Trophoblast cell (in vitro differentiated cells and primary cell): ENCODE data around the gene RGS10.
"Not testable (repeated sequence)": the region's sequence is repeated elsewhere in the genome, so short reads cannot be mapped to it uniquely, and the experiment has no call there.

ENCODE experiments used
- DNase-seq, 2 donors: peaks; one replicate each; pipeline ENCODE4 v3.0.0-alpha.2; 2016
- H2AFZ ChIP-seq: 2 replicates; pipeline ENCODE4 v1.6.1; 2013; ENCODE audit warnings: low read length, moderate library complexity, mild to moderate bottlenecking; ENCODE audit not compliant: insufficient read depth, poor library complexity
- H2AK5ac ChIP-seq: 2 replicates; pipeline ENCODE4 v1.6.1; 2013; ENCODE audit warnings: mild to moderate bottlenecking, low read length
- H2BK120ac ChIP-seq: 2 replicates; pipeline ENCODE4 v1.6.1; 2013; ENCODE audit warnings: low read length, mild to moderate bottlenecking, moderate library complexity; ENCODE audit not compliant: insufficient read depth, poor library complexity
- H2BK12ac ChIP-seq: 2 replicates; pipeline ENCODE4 v1.6.1; 2013; ENCODE audit warnings: mild to moderate bottlenecking, low read length, moderate library complexity
- H2BK5ac ChIP-seq: 2 replicates; pipeline ENCODE4 v1.6.1; 2013; ENCODE audit warnings: low read length, low read depth, moderate library complexity, mild to moderate bottlenecking; ENCODE audit not compliant: poor library complexity
- H3K14ac ChIP-seq: 2 replicates; pipeline ENCODE4 v1.6.1; 2013; ENCODE audit warnings: mild to moderate bottlenecking, low read length
- H3K18ac ChIP-seq: 2 replicates; pipeline ENCODE4 v1.6.1; 2013; ENCODE audit warnings: mild to moderate bottlenecking, low read length
- H3K23ac ChIP-seq: 2 replicates; pipeline ENCODE4 v1.6.1; 2013; ENCODE audit warnings: low read length
- H3K27ac ChIP-seq: 2 replicates; pipeline ENCODE4 v1.5.1; 2013; ENCODE audit warnings: low read depth, mild to moderate bottlenecking, inconsistent platforms, low read length, moderate library complexity
- H3K27me3 ChIP-seq: 2 replicates; pipeline ENCODE4 v1.6.1; 2013; ENCODE audit warnings: inconsistent platforms, mild to moderate bottlenecking, low read length, moderate library complexity; ENCODE audit not compliant: insufficient read depth
- H3K36me3 ChIP-seq, 2 experiments: 1 replicate in 1 of 2; 2 replicates in 1 of 2; pipeline ENCODE4 v1.6.1; 2013; ENCODE audit warnings: low read length in 2 of 2, mild to moderate bottlenecking in 2 of 2, moderate library complexity in 1 of 2; ENCODE audit not compliant: insufficient read depth in 2 of 2, control insufficient read depth in 1 of 2
- H3K4ac ChIP-seq: 2 replicates; pipeline ENCODE4 v1.6.1; 2013; ENCODE audit warnings: low read depth, mild to moderate bottlenecking, low read length, moderate library complexity
- H3K4me1 ChIP-seq, 2 experiments: 1 replicate in 1 of 2; 2 replicates in 1 of 2; pipeline ENCODE4 v1.6.1; 2013; ENCODE audit warnings: low read length in 2 of 2, mild to moderate bottlenecking in 2 of 2, moderate library complexity in 1 of 2; ENCODE audit not compliant: insufficient read depth in 2 of 2, control insufficient read depth in 1 of 2
- H3K4me2 ChIP-seq: 2 replicates; pipeline ENCODE4 v1.6.1; 2013; ENCODE audit warnings: inconsistent platforms, mild to moderate bottlenecking, low read length, moderate library complexity
- H3K4me3 ChIP-seq: 2 replicates; pipeline ENCODE4 v1.5.1; 2013; ENCODE audit warnings: mild to moderate bottlenecking, low read depth, low read length, inconsistent platforms
- H3K79me1 ChIP-seq: one replicate; pipeline ENCODE4 v1.6.1; 2013; ENCODE audit warnings: low read length
- H3K79me2 ChIP-seq: 2 replicates; pipeline ENCODE4 v1.6.1; 2013; ENCODE audit warnings: low read length, mild to moderate bottlenecking; ENCODE audit not compliant: control insufficient read depth, insufficient read depth, poor library complexity
- H3K9ac ChIP-seq: 2 replicates; pipeline ENCODE4 v1.6.1; 2013; ENCODE audit warnings: mild to moderate bottlenecking, low read length
- H3K9me3 ChIP-seq: 2 replicates; pipeline ENCODE4 v1.6.1; 2013; ENCODE audit warnings: low read depth, mild to moderate bottlenecking, control low read depth, inconsistent platforms, low read length; ENCODE audit not compliant: insufficient read depth
- H4K12ac ChIP-seq: 2 replicates; pipeline ENCODE4 v1.6.1; 2013; ENCODE audit warnings: low read depth, mild to moderate bottlenecking, low read length, moderate library complexity
- H4K8ac ChIP-seq: 2 replicates; pipeline ENCODE4 v1.6.1; 2013; ENCODE audit warnings: low read depth, mild to moderate bottlenecking, low read length, moderate library complexity
- H4K91ac ChIP-seq: one replicate; pipeline ENCODE4 v1.6.1; 2013; ENCODE audit warnings: low read depth, mild to moderate bottlenecking, low read length, moderate library complexity
- whole genome bisulfite sequencing: extraction: QIAGEN DNeasy Blood & Tissue Kit; methylation state at CpG from one replicate; pipeline ENCODE4 v1.1.7; 2013; ENCODE audit warnings: missing lambda C conversion rate; ENCODE audit not compliant: insufficient read length, insufficient coverage; ENCODE audit errors: extremely low coverage; 5-methylcytosine and 5-hydroxymethylcytosine counted together

Gene RGS10

DNA sequence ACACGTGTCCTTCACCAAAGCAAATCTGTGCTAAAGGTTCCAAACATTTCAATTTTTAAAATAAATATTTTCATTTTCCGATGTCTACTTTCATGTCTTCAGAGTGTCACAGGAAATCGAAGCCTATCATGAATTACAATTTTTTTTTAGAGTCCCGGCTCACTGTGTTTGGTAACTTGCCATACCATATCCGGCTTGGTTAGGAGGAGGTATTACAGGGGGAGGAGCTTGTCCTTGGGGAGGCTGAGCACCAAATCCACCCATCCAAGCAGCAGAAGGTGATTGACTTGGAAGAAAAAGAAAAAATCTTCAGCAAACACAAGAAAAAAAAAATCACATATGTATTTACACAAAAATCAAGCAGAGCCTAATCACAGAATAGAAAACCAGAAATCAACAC, 33.0 kb upstream of the RGS10 start:
- Histone ChIP-seq H3K4me2 (no peak overlapping the region), H3K79me1 (no peaks in the 10 kb centered on the region), H3K36me3 (peaks cover 25 to 32% of the 10 kb centered on the region in 2 experiments), H4K8ac (no peak overlapping the region), H2BK5ac (no peak overlapping the region), H2BK12ac (no peak overlapping the region), H3K9me3 (no peaks in the 10 kb centered on the region), H3K79me2 (no peaks in the 10 kb centered on the region), H4K91ac (no peak overlapping the region), H3K4me1 (no peaks in the 10 kb centered on the region), H2AFZ (no peak overlapping the region), H2BK120ac (no peak overlapping the region), H3K23ac (no peak overlapping the region), H2AK5ac (no peak overlapping the region), H3K27ac (no peak overlapping the region), H3K4me3 (no peak overlapping the region), H3K27me3 (no peaks in the 10 kb centered on the region), H3K9ac (no peak overlapping the region), H4K12ac (no peak overlapping the region), H3K4ac (no peak overlapping the region), H3K14ac (no peak overlapping the region), H3K18ac (no peak overlapping the region)
- no CpG with 5 or more reads among the region's 5 CpGs for WGBS
- no peak for DNase-seq

DNA sequence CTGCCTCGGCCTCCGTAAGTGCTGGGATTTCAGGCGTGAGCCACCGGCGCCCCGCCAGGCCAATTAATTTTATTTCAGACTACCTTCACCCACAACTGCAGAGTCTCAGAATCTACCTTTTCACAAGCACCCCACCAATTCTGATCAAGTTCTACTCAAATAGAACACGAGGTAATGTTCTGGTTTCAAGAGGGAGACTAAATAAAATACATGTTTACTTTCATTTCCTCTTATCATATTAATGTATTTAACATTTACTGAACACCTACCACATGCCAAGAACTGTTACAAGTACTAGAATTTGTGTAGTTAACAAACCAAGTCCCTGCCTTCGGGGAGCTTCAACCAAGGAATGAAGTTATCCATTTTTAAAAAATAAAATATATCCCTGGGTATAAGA, 25.5 kb upstream of the RGS10 start:
- H4K12ac ChIP-seq: no peak overlapping the region
- no peak overlapping the region for H2BK5ac ChIP-seq
- peaks cover 8 to 11% of the 10 kb centered on the region in 2 experiments for H3K36me3 ChIP-seq
- H3K9me3 ChIP-seq: no peaks in the 10 kb centered on the region
- H3K4me1 ChIP-seq: no peaks in the 10 kb centered on the region
- H3K4ac ChIP-seq: no peak overlapping the region
- no peak overlapping the region for H3K27ac ChIP-seq
- no peak overlapping the region for H3K9ac ChIP-seq
- no peak overlapping the region for H3K23ac ChIP-seq
- H2AFZ ChIP-seq: no peak overlapping the region
- H4K8ac ChIP-seq: no peak overlapping the region
- no peak overlapping the region for H2BK120ac ChIP-seq
- H3K18ac ChIP-seq: no peak overlapping the region
- no peaks in the 10 kb centered on the region for H3K79me1 ChIP-seq
- no peaks in the 10 kb centered on the region for H3K27me3 ChIP-seq
- H4K91ac ChIP-seq: no peak overlapping the region
- H3K79me2 ChIP-seq: no peaks in the 10 kb centered on the region
- H3K4me3 ChIP-seq: no peak overlapping the region
- H2AK5ac ChIP-seq: no peak overlapping the region
- WGBS: no CpG with 5 or more reads among the region's 8 CpGs
- no peak for DNase-seq
- H3K14ac ChIP-seq: no peak overlapping the region
- no peak overlapping the region for H2BK12ac ChIP-seq
- no peak overlapping the region for H3K4me2 ChIP-seq

DNA sequence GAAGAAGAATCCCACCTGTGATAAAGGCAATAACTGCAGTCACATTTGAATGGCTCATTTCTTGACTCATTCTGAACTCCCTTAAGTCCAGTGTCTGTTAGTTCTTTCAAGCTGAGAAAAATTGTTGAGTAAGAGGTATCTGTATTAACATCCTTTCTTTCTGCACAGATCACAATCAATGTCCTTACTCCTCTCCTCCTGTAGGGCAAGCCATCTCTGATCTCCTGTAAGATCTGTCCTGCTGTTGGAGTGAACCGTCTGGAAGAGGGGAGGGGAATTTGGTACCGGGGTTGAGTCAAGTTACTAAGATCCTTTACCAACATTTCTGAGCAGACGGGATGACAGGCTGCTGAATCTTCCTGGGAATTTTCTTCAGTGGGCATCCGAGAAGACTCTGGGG, 19.6 kb upstream of the RGS10 start:
- no peak overlapping the region for H4K8ac ChIP-seq
- no peak overlapping the region for H3K27ac ChIP-seq
- no peak overlapping the region for H3K4ac ChIP-seq
- H4K12ac ChIP-seq: no peak overlapping the region
- H3K79me2 ChIP-seq: no peaks in the 10 kb centered on the region
- H3K4me3 ChIP-seq: no peak overlapping the region
- H3K4me1 ChIP-seq: no peaks in the 10 kb centered on the region
- H2BK5ac ChIP-seq: no peak overlapping the region
- H3K79me1 ChIP-seq: no peaks in the 10 kb centered on the region
- H3K4me2 ChIP-seq: no peak overlapping the region
- no peak overlapping the region for H2AFZ ChIP-seq
- no peak overlapping the region for H4K91ac ChIP-seq
- DNase-seq: no peak
- no peaks in the 10 kb centered on the region for H3K9me3 ChIP-seq
- H3K18ac ChIP-seq: no peak overlapping the region
- no peak overlapping the region for H3K9ac ChIP-seq
- H2AK5ac ChIP-seq: no peak overlapping the region
- no CpG with 5 or more reads among the region's 4 CpGs for WGBS
- H3K14ac ChIP-seq: no peak overlapping the region
- no peak overlapping the region for H3K23ac ChIP-seq
- no peaks in the 10 kb centered on the region for H3K27me3 ChIP-seq
- H2BK120ac ChIP-seq: no peak overlapping the region
- H2BK12ac ChIP-seq: no peak overlapping the region
- H3K36me3 ChIP-seq: no peaks in the 10 kb centered on the region

DNA sequence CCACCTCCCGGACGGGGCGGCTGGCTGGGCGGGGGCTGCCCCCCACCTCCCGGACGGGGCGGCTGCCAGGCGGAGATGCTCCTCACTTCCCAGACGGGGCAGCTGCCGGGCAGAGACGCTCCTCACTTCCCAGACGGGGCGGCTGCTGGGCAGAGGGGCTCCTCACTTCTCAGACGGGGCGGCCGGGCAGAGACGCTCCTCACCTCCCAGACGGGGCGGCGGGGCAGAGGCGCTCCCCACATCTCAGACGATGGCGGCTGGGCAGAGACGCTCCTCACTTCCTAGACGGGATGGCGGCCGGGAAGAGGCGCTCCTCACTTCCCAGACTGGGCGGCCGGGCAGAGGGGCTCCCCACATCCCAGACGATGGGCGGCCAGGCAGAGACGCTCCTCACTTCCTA, 17.0 kb upstream of the RGS10 start:
- no CpG with 5 or more reads among the region's 33 CpGs for WGBS
- H3K9me3 ChIP-seq, H3K4ac ChIP-seq, H4K12ac ChIP-seq, H3K79me1 ChIP-seq, H4K8ac ChIP-seq, H3K23ac ChIP-seq, H3K79me2 ChIP-seq, H2AFZ ChIP-seq, H2AK5ac ChIP-seq, H3K27ac ChIP-seq, H2BK120ac ChIP-seq, H3K14ac ChIP-seq, H3K4me3 ChIP-seq, H3K4me1 ChIP-seq, H4K91ac ChIP-seq, H3K4me2 ChIP-seq, DNase-seq, H2BK12ac ChIP-seq, H3K9ac ChIP-seq, H3K27me3 ChIP-seq, H3K36me3 ChIP-seq, H3K18ac ChIP-seq, H2BK5ac ChIP-seq: not testable (repeated sequence)
